Measurements from ENCODE around the gene CDC42BPB. TPM values are rescaled to one million over a fixed set of nuclear protein-coding genes. Genes with fewer than 3 reads are reported as not detected.

Gene CDC42BPB
- total RNA-seq, 1 donor from 2014 or later, result 99.6 TPM

DNA sequence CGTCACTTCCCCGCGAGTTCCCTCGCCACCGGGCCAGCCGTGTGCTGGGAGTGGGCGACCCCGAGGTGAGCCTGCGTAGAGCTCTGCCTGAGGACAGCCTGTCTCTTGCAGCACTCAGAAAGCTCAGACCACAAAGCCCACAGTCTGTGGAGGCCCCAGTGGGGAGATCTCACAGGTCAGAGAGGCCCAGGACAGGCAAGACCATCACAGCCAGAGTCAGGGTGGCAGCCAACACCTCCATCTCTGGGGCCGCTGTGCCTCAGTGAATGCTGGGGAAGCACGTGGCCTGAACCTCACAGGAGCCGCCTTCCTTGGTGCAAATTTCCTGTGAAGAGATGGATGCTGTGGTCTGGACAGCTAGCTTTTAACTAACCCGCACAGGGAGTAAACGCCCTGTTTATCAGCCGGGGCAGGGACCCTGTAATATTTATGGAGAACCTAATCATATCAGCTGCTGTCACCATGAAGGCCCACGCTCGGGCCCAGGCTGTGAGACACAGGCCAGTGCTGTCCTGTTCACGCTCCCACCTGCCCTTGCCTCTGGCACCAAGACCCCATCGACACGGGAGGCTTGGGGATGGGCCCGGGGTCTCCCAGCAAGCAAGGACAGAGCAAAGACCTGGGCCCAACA is 56.9 kb downstream of the CDC42BPB start:
- no peak for DNase-seq (ENCODE audit: low spot score)

GRCh38 chr14:102999227-102999895 is 58.0 kb downstream of the CDC42BPB start:
- DNase-seq (ENCODE audit: low spot score), result no peak

- no peak for DNase-seq (ENCODE audit: low spot score)
Measured at GRCh38 chr14:102998393-102998792, 59.0 kb downstream of the CDC42BPB start.

DNA sequence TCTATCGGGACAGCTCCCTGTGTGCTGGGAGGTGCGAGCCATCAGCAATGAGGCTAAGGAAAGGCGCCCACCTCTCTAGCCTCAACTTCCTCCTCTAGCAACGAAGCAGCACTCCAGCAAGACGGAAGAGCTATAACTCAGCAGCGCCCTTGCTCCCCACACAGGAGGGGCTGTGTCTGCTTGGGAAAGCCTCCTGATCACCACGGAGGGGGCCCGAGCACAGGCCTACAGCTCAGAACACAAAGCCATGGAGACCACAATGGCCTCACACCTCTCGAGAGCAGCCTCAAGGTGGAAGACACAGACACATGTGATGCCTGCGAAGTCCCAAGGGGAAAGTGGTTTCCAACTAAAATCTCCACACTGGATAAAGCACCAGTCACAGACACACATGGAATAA is 60.4 kb downstream of the CDC42BPB start:
- DNase-seq (ENCODE audit: low spot score), result no peak

DNA sequence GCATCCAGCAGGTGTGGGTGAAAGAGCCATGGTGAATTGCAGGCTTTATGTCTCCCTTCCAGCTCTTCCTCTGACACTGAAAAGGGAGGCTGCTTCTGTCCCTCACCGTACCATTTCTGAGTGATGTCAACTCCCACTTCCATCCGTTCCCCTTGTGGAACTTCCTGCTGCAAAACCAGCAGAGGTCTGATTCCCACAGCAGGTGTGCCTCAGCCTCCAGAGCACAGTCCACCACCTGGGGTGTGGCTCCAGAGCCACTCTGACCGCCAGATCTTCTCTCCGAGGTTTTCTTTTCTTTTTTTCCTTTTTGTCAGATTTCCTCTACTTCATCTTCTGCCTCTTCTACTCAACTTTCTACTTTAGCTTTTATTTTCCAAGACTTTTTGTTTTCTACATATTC is 62.7 kb downstream of the CDC42BPB start:
- no peak for DNase-seq (ENCODE audit: low spot score)

DNA sequence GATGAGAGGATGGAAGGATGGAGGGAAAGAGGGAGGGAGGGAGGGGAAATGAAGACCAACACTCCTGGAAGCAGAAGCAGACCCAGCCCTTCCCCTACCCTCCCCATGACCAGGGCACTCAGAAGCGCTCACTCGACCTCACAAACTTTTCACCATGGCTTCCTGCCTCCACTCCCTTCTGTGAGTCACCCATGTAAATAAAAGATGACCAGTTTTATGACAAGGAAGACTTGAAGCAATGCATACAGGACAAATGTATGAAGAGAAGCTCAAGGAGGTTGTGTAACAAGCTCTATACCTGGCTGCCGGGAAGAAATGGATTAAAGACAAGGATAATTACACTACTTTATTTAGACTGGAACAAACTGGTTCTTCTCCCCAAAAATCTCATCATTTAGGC is 63.8 kb downstream of the CDC42BPB start:
- no peak for DNase-seq (ENCODE audit: low spot score)

- DNase-seq (ENCODE audit: low spot score), result no peak
Measured at GRCh38 chr14:102991376-102991775, 66.0 kb downstream of the CDC42BPB start.

GRCh38 chr14:102988054-102988453 is 69.3 kb downstream of the CDC42BPB start:
- DNase-seq (ENCODE audit: low spot score), result no peak

DNA sequence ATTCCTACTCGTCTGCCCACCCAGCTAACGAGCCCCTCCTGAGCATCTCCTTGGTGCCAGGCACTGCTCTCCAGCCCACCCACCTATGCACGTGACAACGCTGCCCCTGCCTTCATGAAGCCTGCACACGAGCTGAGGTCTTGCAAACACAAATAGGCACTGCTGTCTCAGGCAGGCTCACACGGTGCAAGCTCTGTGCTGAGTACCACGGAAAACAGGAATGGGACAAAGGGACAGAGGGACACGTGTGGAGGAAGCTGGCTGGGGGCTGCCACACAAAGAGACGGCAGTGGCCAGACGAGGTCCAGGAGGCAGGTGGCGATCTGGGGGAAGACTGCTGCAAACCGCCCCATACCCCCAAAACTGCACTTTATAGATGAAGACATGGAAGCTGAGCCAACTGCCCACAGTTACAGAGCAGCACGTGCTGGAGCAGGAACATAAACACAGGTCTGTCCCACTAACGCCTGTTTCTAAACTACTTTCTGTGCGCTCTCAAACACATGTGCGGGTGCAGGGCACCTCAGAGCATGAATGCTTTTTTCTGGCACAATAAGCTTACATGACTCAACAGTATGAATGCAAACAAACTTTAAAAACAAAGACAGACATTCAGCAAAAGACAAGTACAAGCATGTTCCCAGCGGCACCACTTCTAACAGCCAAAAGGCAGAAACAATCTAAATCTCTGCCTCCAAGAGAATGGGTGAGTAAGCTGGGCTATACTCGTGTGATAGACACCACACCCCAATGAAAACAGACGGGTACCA is 70.4 kb downstream of the CDC42BPB start:
- DNase-seq (ENCODE audit: low spot score), result no peak

GRCh38 chr14:102985665-102986064 is 71.7 kb downstream of the CDC42BPB start:
- DNase-seq (ENCODE audit: low spot score), result no peak

DNA sequence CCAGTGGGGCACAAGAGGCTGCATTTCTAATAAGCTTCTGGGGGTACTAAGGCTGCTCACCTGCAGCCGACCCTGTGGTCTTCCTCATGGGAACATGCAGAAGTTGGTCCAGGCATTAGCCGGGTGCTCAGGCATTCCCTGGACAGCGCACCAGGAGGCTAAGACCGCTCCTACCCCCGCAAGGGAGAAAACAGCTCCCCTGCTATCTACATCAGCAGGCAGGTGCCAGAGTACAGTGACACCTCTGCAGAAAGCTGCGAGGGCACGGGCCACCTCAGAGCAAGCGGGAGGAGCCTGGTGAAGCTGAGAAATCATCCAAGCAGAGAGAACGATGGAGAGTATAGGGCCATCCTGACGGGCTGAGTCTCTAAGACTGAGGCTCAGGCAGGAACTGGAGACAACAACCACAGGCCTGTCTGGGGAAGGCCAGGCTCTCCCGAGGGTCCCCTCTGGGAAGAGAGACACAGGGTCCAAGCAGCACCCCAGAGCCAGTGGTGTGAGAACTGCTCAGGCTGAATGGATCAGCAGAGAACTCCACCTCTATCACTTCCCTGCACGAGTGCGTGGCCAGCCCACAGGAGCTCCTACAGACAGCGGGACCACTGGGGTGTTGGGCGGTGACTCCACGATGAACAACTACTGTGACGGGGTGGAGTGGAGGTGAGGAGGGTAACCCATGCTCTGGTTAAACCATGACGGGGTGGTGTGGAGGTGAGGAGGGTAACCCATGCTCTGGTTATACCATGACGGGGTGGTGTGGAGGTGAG is 72.8 kb downstream of the CDC42BPB start:
- no peak for DNase-seq (ENCODE audit: low spot score)

DNA sequence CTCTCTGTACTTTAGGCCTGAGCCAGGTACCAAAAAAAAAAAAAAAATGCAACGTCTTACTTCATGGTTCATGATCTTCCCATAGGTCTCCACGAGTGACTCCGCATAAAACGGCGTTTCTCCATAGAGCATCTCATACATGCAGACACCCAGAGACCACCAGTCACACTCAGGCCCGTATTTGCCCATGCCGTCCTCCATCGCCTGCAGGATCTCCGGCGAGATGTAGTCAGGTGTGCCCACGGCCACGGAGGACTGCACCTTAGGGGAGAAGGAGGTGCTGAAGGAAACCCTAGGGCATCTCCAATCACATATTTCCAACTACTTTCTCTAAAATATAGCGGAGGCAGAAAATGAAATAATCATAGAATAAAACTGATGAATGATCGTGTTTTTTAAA is 73.9 kb downstream of the CDC42BPB start:
- no peak for DNase-seq (ENCODE audit: low spot score)

GRCh38 chr14:102982852-102983470 is 74.4 kb downstream of the CDC42BPB start:
- no peak for DNase-seq (ENCODE audit: low spot score)

GRCh38 chr14:102980409-102980810 is 76.9 kb downstream of the CDC42BPB start:
- DNase-seq (ENCODE audit: low spot score), result no peak

GRCh38 chr14:102979406-102979805 is 77.9 kb downstream of the CDC42BPB start:
- DNase-seq (ENCODE audit: low spot score), result no peak

DNA sequence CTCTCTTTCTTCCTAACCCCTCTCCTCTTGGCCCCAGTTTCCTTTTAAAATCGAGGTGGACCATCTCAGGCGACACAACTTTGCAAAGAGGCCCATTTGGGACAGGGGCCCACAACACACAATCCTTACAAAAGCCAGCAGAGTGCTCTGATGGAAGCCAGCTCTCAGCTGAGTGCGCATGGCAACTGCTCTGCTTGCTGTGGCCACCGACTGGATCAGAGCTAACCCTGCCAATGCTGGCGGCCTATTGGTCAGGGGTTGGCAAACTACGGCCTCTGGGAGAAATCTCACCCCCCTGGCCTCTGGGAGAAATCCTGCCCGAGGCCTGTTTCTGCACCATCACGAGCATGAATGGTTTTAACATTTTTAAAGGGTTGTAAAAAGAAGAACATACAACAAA is 79.9 kb downstream of the CDC42BPB start:
- no peak for DNase-seq (ENCODE audit: low spot score)

DNA sequence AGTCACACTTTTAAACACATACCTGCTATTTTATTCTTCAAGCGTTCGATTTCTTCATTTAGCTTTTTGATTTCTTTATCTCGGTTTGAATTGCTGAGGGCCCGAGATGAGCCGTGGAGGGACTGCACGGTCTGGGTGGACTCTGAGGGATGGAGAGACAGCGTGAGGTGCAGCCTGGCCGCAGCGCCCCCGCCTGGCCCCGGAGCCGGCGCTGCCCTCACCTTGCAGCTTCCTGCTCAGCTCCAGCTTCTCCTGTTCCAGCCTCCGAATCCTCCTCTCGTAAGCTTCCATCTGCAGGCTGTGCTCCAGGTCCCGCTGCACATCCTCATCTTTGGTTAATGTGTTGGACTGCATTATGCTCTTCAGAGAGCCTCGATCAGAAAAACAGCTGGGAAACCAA is 81.7 kb downstream of the CDC42BPB start:
- DNase-seq (ENCODE audit: low spot score), result no peak

- no peak for DNase-seq (ENCODE audit: low spot score)
Measured at GRCh38 chr14:102973706-102974285, 83.6 kb downstream of the CDC42BPB start.

GRCh38 chr14:102971836-102972606 is 85.3 kb downstream of the CDC42BPB start:
- no peak for DNase-seq (ENCODE audit: low spot score)

DNA sequence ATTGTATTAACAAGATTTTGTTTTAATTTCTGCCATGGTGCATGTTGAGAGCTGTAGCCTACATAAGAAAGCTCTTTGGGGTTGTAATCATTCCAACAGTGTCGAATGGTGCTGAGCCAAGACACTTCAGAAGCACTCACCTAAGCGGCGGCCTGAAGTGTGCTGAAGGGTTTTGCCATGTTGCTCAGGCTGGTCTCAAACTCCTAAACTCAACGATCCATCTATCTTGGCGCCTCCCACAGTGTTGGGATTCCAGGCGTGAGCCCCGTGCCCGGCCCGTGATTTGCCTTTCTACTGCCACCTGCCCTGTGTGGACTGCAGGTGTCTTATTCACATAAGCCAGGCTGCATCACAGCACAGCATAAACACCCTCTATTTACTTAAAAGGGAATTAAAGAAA is 86.0 kb downstream of the CDC42BPB start:
- no peak for DNase-seq (ENCODE audit: low spot score)
